CD4-positive, alpha-beta T cell (primary cell): ENCODE measurements around the gene VPS8. TPM values are rescaled to one million over a fixed set of nuclear protein-coding genes. Genes with fewer than 3 reads are reported as not detected.

Experiments
- ATAC-seq: fragments of 200-7000 bp; cut with Tn5 transposase; one replicate; pipeline ENCODE4 v1.10.0; 2022; ENCODE audit warnings: mild to moderate bottlenecking; ENCODE audit not compliant: poor library complexity
- CTCF ChIA-PET: fragments of 350-600 bp; sonication (Branson Sonifier 250); formaldehyde crosslinking; loops from one replicate; lab custom pipeline; 2021; ENCODE audit warnings: antibody characterized with exemption, inconsistent platforms; lab: Charles Lee
- POLR2A ChIA-PET: fragments of 350-600 bp; sonication (Branson Sonifier 250); formaldehyde crosslinking; loops from one replicate; lab custom pipeline; 2021; ENCODE audit warnings: antibody characterized with exemption, inconsistent platforms; lab: Charles Lee
- DNase-seq, 14 experiments: peaks; one replicate each; pipeline ENCODE4 v3.0.0-alpha.2; 2013 to 2020; ENCODE audit warnings: mixed read lengths in 2 of 14
- H3K27ac ChIP-seq, 2 donors: one replicate each; pipeline versions ENCODE4 v1.5.1 to v1.7.0; 2013; ENCODE audit warnings: low read length in 2 of 2, low read depth in 1 of 2, mild to moderate bottlenecking in 1 of 2
- H3K27me3 ChIP-seq, 2 experiments: 1 replicate in 1 of 2; 2 replicates in 1 of 2; pipeline versions ENCODE4 v1.6.1 to v1.7.0; 2013; ENCODE audit warnings: low read length in 2 of 2, control low read depth in 1 of 2, mild to moderate bottlenecking in 1 of 2, moderate library complexity in 1 of 2; ENCODE audit not compliant: insufficient read depth in 2 of 2, control insufficient read depth in 1 of 2
- H3K36me3 ChIP-seq: one replicate; pipeline ENCODE4 v1.6.1; 2013; ENCODE audit warnings: low read length, control low read depth; ENCODE audit not compliant: insufficient read depth
- H3K4me1 ChIP-seq: one replicate; pipeline ENCODE4 v1.6.1; 2013; ENCODE audit warnings: low read length, control low read depth; ENCODE audit not compliant: insufficient read depth
- H3K4me3 ChIP-seq: one replicate; pipeline ENCODE4 v1.5.1; 2013; ENCODE audit warnings: mild to moderate bottlenecking, low read length, moderate library complexity
- H3K9me3 ChIP-seq, 2 experiments: 1 replicate in 1 of 2; 2 replicates in 1 of 2; pipeline versions ENCODE4 v1.6.1 to v1.7.0; 2013; ENCODE audit warnings: low read length in 2 of 2, mild to moderate bottlenecking in 2 of 2, control low read depth in 1 of 2, moderate library complexity in 1 of 2; ENCODE audit not compliant: control insufficient read depth in 1 of 2, insufficient read depth in 1 of 2
- H3K27ac Mint-ChIP-seq: one replicate; pipeline ENCODE4 v1.8.0; 2020; ENCODE audit warnings: mixed read lengths
- H3K27me3 Mint-ChIP-seq: one replicate; pipeline ENCODE4 v1.8.0; 2021; ENCODE audit warnings: mixed read lengths
- H3K36me3 Mint-ChIP-seq: one replicate; pipeline ENCODE4 v1.8.0; 2021; ENCODE audit warnings: low read depth, mixed read lengths
- H3K4me1 Mint-ChIP-seq: one replicate; pipeline ENCODE4 v1.8.0; 2021; ENCODE audit warnings: low read depth, mixed read lengths
- H3K4me3 Mint-ChIP-seq: one replicate; pipeline ENCODE4 v1.8.0; 2020; ENCODE audit warnings: mild to moderate bottlenecking, mixed read lengths
- H3K9me3 Mint-ChIP-seq: one replicate; pipeline ENCODE4 v1.8.0; 2020; ENCODE audit warnings: mixed read lengths
- CTCF ChIP-seq: fragments of 200-600 bp; IDR thresholded peaks from one replicate; pipeline ENCODE4 v1.8.0; 2022; ENCODE audit warnings: antibody characterized with exemption, mild to moderate bottlenecking
- intact Hi-C, 2 experiments: fragments of 100-400 bp; cut with DNase I in 1 of 2; cut with micrococcal nuclease in 1 of 2; formaldehyde crosslinking; loops; one replicate each; pipeline versions ENCODE4 v1.15.1 to v1.9.0; 2023 to 2025; cut with DNase I, micrococcal nuclease
- total RNA-seq, 174 experiments: library from RNA in 2 of 174; stranded (reverse) in 2 of 174; gene quantifications; one replicate each; pipeline ENCODE4 v1.2.3 and lab custom pipeline; 2021 to 2026

Gene VPS8
- total RNA-seq, 2 experiments from 2014 or later, result 56.8 to 61.2 TPM

- H3K27me3 ChIP-seq, result no peaks in the 10 kb centered on the region
- CTCF ChIA-PET, result no interaction called here
- Mint-ChIP-seq H3K4me1 (no peaks in the 10 kb centered on the region), H3K36me3 (peaks cover 91% of the 10 kb centered on the region), H3K27ac (no peak overlapping the region), H3K9me3 (peaks cover 4% of the 10 kb centered on the region), H3K4me3 (no peak overlapping the region), H3K27me3 (no peaks in the 10 kb centered on the region)
- POLR2A ChIA-PET, result no interaction called here
- H3K4me1 ChIP-seq, result no peaks in the 10 kb centered on the region
- H3K27ac ChIP-seq, result no peak overlapping the region
- intact Hi-C loops, result no loop called here
- H3K4me3 ChIP-seq, result no peak overlapping the region
- peaks cover 15% of the 10 kb centered on the region for H3K36me3 ChIP-seq
- TF ChIP-seq CTCF, result no peak
- DNase-seq, result no peak
- no peaks in the 10 kb centered on the region for H3K9me3 ChIP-seq
- no peak for ATAC-seq
Observed at GRCh38 chr3:184977796-184978195, 165.8 kb downstream of the VPS8 start.

- Mint-ChIP-seq H3K27me3 (no peaks in the 10 kb centered on the region), H3K9me3 (no peaks in the 10 kb centered on the region), H3K4me3 (no peak overlapping the region), H3K36me3 (peaks cover 91% of the 10 kb centered on the region), H3K27ac (no peak overlapping the region), H3K4me1 (no peaks in the 10 kb centered on the region)
- no peaks in the 10 kb centered on the region for H3K9me3 ChIP-seq
- no peak overlapping the region for H3K4me3 ChIP-seq
- no peak for TF ChIP-seq CTCF
- no peaks in the 10 kb centered on the region for H3K27me3 ChIP-seq
- H3K36me3 ChIP-seq, result peaks cover 20% of the 10 kb centered on the region
- ChIA-PET CTCF (no interaction called here), POLR2A (no interaction called here)
- no peak overlapping the region for H3K27ac ChIP-seq
- intact Hi-C loops, result no loop called here
- DNase-seq (no peak), ATAC-seq (no peak)
- H3K4me1 ChIP-seq, result no peaks in the 10 kb centered on the region
Observed at GRCh38 chr3:184981071-184981470, 169.1 kb downstream of the VPS8 start.

GRCh38 chr3:184982076-184982475 is 170.1 kb downstream of the VPS8 start:
- ChIA-PET CTCF (interaction anchor here (0.7 kb wide), 1 partner anchor 787 kb away, joined by 3 read pairs; no protein-coding TSS in a partner anchor), POLR2A (no interaction called here)
- H3K9me3 Mint-ChIP-seq, result no peaks in the 10 kb centered on the region
- intact Hi-C loops, result no loop called here
- H3K4me1 ChIP-seq, result no peaks in the 10 kb centered on the region
- H3K27ac ChIP-seq, result no peak overlapping the region
- H3K27ac Mint-ChIP-seq, result no peak overlapping the region
- H3K36me3 Mint-ChIP-seq, result peaks cover 91% of the 10 kb centered on the region
- no peaks in the 10 kb centered on the region for H3K27me3 Mint-ChIP-seq
- DNase-seq, result no peak
- H3K27me3 ChIP-seq, result no peaks in the 10 kb centered on the region
- TF ChIP-seq CTCF, result no peak
- no peaks in the 10 kb centered on the region for H3K4me1 Mint-ChIP-seq
- peaks cover 16% of the 10 kb centered on the region for H3K36me3 ChIP-seq
- no peak overlapping the region for H3K4me3 ChIP-seq
- no peaks in the 10 kb centered on the region for H3K9me3 ChIP-seq
- no peak for ATAC-seq
- H3K4me3 Mint-ChIP-seq, result no peak overlapping the region
